K562 (cell line): ENCODE data around the gene TSSK2. TPM values are rescaled to one million over a fixed set of nuclear protein-coding genes. Genes with fewer than 3 reads are reported as not detected.
A peak's percentile ranks its signal among the peaks of the same experiment; 100 is the strongest.

ENCODE experiments used
- BCOR ChIP-seq: fragments of 450-650 bp; IDR thresholded peaks from 2 replicates; pipeline ENCODE4 v1.6.1; 2016
- ETV5 ChIP-seq: sonication (generic); formaldehyde crosslinking; IDR thresholded peaks from 2 replicates; pipeline ENCODE4 v1.4.0; 2020; ENCODE audit warnings: low read depth, mild to moderate bottlenecking, missing genetic modification reagents
- FOXJ2 ChIP-seq: fragments of 200-800 bp; sonication (Bioruptor generic); IDR thresholded peaks from 2 replicates; pipeline ENCODE4 v1.6.1; 2016; ENCODE audit warnings: missing genetic modification characterization, missing compliant biosample characterization
- MCM2 ChIP-seq: fragments of 450-650 bp; IDR thresholded peaks from 2 replicates; pipeline ENCODE4 v1.6.1; 2017; ENCODE audit warnings: low read depth, mild to moderate bottlenecking
- MYBL2 ChIP-seq, 2 experiments: fragments of 450-650 bp in 1 of 2; sonication (generic) in 1 of 2; formaldehyde crosslinking in 1 of 2; IDR thresholded peaks; 2 replicates each; pipeline versions ENCODE4 v1.6.1 to v1.8.1; 2017 to 2022; ENCODE audit warnings: borderline replicate concordance in 1 of 2, inconsistent platforms in 1 of 2, low read depth in 1 of 2, mild to moderate bottlenecking in 1 of 2, missing genetic modification reagents in 1 of 2, moderate library complexity in 1 of 2
- RCOR1 ChIP-seq, 2 experiments: IDR thresholded peaks; 2 replicates each; pipeline ENCODE4 v1.6.1; 2012; ENCODE audit warnings: low read depth in 2 of 2, low read length in 2 of 2, borderline replicate concordance in 1 of 2, improper control_type of control experiment in 1 of 2
- TAF1 ChIP-seq: IDR thresholded peaks from 2 replicates; pipeline ENCODE4 v1.6.1; 2011; ENCODE audit warnings: mild to moderate bottlenecking, low read length, moderate library complexity; ENCODE audit not compliant: insufficient read depth, control insufficient read depth, severe bottlenecking; ENCODE audit errors: extremely low read depth
- TSC22D4 ChIP-seq: fragments of 450-650 bp; IDR thresholded peaks from 2 replicates; pipeline ENCODE4 v1.6.1; 2016; ENCODE audit warnings: missing genetic modification characterization, missing biosample characterization, control low read depth
- ZNF133 ChIP-seq: fragments of 250-450 bp; sonication (Bioruptor Pico); IDR thresholded peaks from 2 replicates; pipeline ENCODE4 v1.4.0; 2020; ENCODE audit warnings: mild to moderate bottlenecking
- ZNF551 ChIP-seq: fragments of 250-450 bp; sonication (Bioruptor Pico); IDR thresholded peaks from 2 replicates; pipeline ENCODE4 v1.5.0; 2021; ENCODE audit warnings: mild to moderate bottlenecking, moderate library complexity
- polyA plus RNA-seq, 8 experiments: library from polyadenylated mRNA; depleted of rRNA in 4 of 8; stranded (reverse) in 5 of 8; unstranded in 3 of 8; fragments of >200 nt; fragmentation: Nextera tagmentation in 2 of 8; fragmentation: Illumina TruSeq in 1 of 8; extraction: Ambion mirVana in 2 of 8; extraction: Trizol in 1 of 8; gene quantifications; 2 replicates each; pipeline versions ENCODE4 v1.2.1 to v1.2.3, GENCODE V29; 2011 to 2014; ENCODE audit warnings: inconsistent platforms in 1 of 8, missing spikeins in 1 of 8
- total RNA-seq, 7 experiments: library from RNA; depleted of rRNA in 6 of 7; stranded (reverse); fragments of >200 nt in 6 of 7; fragmentation: Illumina TruSeq in 2 of 7; extraction: Trizol in 2 of 7; gene quantifications; 2 replicates each; pipeline versions ENCODE4 v1.2.1 to v1.2.3, GENCODE V29; 2011 to 2021; ENCODE audit warnings: low replicate concordance in 1 of 7
- TF ChIP-seq, protein P1 (sequence below): fragments of 450-650 bp; IDR thresholded peaks from 2 replicates; pipeline ENCODE4 v1.6.1; 2016; ENCODE audit warnings: mild to moderate bottlenecking
- TF ChIP-seq, protein P2 (sequence below): fragments of 250-450 bp; sonication (Bioruptor Pico); IDR thresholded peaks from 2 replicates; pipeline ENCODE4 v1.5.0; 2021; ENCODE audit warnings: mild to moderate bottlenecking, borderline replicate concordance
- TF ChIP-seq, protein P3 (sequence below), 2 experiments: fragments of 450-650 bp in 1 of 2; sonication (generic) in 1 of 2; formaldehyde crosslinking in 1 of 2; IDR thresholded peaks in 1 of 2; conservative IDR thresholded peaks in 1 of 2; 2 replicates each; pipeline versions ENCODE4 v1.6.1 to v1.8.1; 2016 to 2023; ENCODE audit warnings: mild to moderate bottlenecking in 2 of 2, moderate library complexity in 2 of 2, inconsistent platforms in 1 of 2, missing genetic modification reagents in 1 of 2
- TF ChIP-seq, protein P4 (sequence below), 2 experiments: IDR thresholded peaks; 2 replicates each; pipeline ENCODE4 v1.6.1; 2011; ENCODE audit warnings: borderline replicate concordance in 1 of 2, control low read depth in 1 of 2, low read depth in 1 of 2, low read length in 1 of 2, mild to moderate bottlenecking in 1 of 2, mixed read lengths in 1 of 2, moderate library complexity in 1 of 2; ENCODE audit not compliant: insufficient read depth in 1 of 2, insufficient read length in 1 of 2, poor library complexity in 1 of 2, severe bottlenecking in 1 of 2; ENCODE audit errors: extremely low read depth in 1 of 2
- TF ChIP-seq, protein P5 (sequence below): fragments of 250-450 bp; sonication (Bioruptor Pico); IDR thresholded peaks from 2 replicates; pipeline ENCODE4 v1.4.0; 2020; ENCODE audit warnings: mild to moderate bottlenecking

The TSSK2 gene
- total and polyA plus RNA-seq, 9 of the 15 experiments (the other 6 are each of a cell fraction or from before 2014, with no cell fraction given), result 0.04 TPM; not detected in 8

DNA sequence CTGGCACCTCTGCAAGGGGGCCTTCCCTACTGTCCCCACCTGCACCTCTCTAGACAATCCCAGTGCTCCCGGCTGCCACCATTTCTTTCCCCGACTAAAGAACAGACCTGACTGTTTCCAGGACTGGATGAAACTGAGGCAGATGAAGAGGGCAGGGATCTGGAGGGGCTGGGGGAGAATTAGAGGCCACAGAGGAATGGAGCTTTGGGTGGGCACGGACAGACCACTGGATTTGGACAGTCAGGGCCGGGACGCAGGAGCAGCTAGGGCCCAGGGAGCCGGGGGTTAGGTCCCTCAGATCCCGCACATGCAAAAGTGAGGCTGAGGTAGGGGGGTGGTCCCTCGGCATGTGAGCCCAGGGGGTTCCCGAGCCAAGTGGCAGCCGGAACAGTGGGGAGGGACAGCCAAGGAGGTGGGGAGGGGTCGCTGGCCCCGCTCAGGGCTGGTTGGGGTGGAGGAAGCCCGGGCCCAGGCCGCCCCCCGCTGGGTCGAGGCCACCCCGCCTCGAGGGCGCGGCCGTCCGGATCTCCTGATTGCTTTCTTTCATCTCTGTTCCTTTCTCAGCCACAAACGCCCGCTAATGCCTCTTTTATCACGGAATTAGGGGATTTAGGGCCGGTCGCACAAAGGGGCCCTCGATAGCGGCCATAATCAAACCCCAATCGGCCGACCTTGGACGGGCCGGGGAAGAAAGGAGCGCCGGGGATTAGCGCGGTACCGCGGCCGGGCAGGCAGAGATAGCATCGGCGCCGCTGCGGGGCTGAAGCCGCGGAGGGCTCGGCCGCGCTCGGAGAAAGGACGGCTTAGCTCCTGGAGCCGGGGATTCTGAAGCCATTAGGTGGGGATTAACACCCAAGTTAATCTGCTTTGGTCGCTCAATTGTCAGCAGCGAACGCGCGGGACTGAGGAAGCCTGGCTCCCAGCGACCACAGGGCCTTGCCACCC, 38.2 kb downstream of the TSSK2 start (continued):
- no peak for TF ChIP-seq MCM2
- TF ChIP-seq TSC22D4 (tag), result peak; percentile 56; the same call in 1 of the 2 replicates
- TF ChIP-seq, protein P1, sequence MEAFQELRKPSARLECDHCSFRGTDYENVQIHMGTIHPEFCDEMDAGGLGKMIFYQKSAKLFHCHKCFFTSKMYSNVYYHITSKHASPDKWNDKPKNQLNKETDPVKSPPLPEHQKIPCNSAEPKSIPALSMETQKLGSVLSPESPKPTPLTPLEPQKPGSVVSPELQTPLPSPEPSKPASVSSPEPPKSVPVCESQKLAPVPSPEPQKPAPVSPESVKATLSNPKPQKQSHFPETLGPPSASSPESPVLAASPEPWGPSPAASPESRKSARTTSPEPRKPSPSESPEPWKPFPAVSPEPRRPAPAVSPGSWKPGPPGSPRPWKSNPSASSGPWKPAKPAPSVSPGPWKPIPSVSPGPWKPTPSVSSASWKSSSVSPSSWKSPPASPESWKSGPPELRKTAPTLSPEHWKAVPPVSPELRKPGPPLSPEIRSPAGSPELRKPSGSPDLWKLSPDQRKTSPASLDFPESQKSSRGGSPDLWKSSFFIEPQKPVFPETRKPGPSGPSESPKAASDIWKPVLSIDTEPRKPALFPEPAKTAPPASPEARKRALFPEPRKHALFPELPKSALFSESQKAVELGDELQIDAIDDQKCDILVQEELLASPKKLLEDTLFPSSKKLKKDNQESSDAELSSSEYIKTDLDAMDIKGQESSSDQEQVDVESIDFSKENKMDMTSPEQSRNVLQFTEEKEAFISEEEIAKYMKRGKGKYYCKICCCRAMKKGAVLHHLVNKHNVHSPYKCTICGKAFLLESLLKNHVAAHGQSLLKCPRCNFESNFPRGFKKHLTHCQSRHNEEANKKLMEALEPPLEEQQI, result no peak
- no peak for TF ChIP-seq TAF1
- no peak for TF ChIP-seq BCOR
- no peak for TF ChIP-seq MYBL2 (IDR thresholded peaks at IDR 0.05; ENCODE audit: low read depth)
- no peak for TF ChIP-seq MYBL2 (CRISPR knock-in tag; IDR thresholded peaks at IDR 0.05; ENCODE audit: borderline replicate concordance)
- TF ChIP-seq, protein P2, sequence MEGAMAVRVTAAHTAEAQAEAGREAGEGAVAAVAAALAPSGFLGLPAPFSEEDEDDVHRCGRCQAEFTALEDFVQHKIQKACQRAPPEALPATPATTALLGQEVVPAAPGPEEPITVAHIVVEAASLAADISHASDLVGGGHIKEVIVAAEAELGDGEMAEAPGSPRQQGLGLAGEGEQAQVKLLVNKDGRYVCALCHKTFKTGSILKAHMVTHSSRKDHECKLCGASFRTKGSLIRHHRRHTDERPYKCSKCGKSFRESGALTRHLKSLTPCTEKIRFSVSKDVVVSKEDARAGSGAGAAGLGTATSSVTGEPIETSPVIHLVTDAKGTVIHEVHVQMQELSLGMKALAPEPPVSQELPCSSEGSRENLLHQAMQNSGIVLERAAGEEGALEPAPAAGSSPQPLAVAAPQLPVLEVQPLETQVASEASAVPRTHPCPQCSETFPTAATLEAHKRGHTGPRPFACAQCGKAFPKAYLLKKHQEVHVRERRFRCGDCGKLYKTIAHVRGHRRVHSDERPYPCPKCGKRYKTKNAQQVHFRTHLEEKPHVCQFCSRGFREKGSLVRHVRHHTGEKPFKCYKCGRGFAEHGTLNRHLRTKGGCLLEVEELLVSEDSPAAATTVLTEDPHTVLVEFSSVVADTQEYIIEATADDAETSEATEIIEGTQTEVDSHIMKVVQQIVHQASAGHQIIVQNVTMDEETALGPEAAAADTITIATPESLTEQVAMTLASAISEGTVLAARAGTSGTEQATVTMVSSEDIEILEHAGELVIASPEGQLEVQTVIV, result no peak
- no peak for TF ChIP-seq ZNF551 (CRISPR knock-in tag)
- TF ChIP-seq, protein P3, sequence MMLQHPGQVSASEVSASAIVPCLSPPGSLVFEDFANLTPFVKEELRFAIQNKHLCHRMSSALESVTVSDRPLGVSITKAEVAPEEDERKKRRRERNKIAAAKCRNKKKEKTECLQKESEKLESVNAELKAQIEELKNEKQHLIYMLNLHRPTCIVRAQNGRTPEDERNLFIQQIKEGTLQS (IDR thresholded peaks at IDR 0.05), result no peak
- TF ChIP-seq, protein P3 (CRISPR knock-in tag; conservative IDR thresholded peaks at IDR 0.05), result no peak; the same call in 1 of the 2 replicates
- TF ChIP-seq FOXJ2 (tag), result no peak
- peak in 1 of 2 experiments; percentile 45; a peak in 1 of 4 replicates for TF ChIP-seq RCOR1 (IDR thresholded peaks at IDR 0.05; ENCODE audit: borderline replicate concordance in 1 of 2, low read depth in 2 of 2, low read length in 2 of 2)
- TF ChIP-seq, protein P4, sequence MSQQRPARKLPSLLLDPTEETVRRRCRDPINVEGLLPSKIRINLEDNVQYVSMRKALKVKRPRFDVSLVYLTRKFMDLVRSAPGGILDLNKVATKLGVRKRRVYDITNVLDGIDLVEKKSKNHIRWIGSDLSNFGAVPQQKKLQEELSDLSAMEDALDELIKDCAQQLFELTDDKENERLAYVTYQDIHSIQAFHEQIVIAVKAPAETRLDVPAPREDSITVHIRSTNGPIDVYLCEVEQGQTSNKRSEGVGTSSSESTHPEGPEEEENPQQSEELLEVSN (IDR thresholded peaks at IDR 0.05; ENCODE audit: borderline replicate concordance in 1 of 2, extremely low read depth in 1 of 2, insufficient read depth in 1 of 2, insufficient read length in 1 of 2, low read depth in 1 of 2, low read length in 1 of 2, poor library complexity in 1 of 2, severe bottlenecking in 1 of 2), result no peak
- TF ChIP-seq ZNF133 (CRISPR knock-in tag), result no peak
- TF ChIP-seq ETV5, result no peak
- TF ChIP-seq, protein P5, sequence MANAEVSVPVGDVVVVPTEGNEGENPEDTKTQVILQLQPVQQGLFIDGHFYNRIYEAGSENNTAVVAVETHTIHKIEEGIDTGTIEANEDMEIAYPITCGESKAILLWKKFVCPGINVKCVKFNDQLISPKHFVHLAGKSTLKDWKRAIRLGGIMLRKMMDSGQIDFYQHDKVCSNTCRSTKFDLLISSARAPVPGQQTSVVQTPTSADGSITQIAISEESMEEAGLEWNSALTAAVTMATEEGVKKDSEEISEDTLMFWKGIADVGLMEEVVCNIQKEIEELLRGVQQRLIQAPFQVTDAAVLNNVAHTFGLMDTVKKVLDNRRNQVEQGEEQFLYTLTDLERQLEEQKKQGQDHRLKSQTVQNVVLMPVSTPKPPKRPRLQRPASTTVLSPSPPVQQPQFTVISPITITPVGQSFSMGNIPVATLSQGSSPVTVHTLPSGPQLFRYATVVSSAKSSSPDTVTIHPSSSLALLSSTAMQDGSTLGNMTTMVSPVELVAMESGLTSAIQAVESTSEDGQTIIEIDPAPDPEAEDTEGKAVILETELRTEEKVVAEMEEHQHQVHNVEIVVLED, result no peak
